Fibroblast of lung (primary cell): ENCODE data around the gene MPZL2. TPM values are rescaled to one million over a fixed set of nuclear protein-coding genes. Genes with fewer than 3 reads are reported as not detected.

Source experiments
- DNase-seq, 2 donors: peaks; one replicate each; pipeline versions ENCODE4 v3.0.0 to v3.0.0-alpha.2; 2010; ENCODE audit warnings: low read depth in 2 of 2
- H2AFZ ChIP-seq: 2 replicates; pipeline ENCODE4 v1.5.1; 2012; ENCODE audit warnings: low read length, control low read depth, inconsistent platforms
- H3K27ac ChIP-seq: 2 replicates; pipeline ENCODE4 v1.5.1; 2011; ENCODE audit warnings: low read length, control low read depth; ENCODE audit not compliant: insufficient read depth
- H3K27me3 ChIP-seq: 2 replicates; pipeline ENCODE4 v1.5.1; 2011; ENCODE audit warnings: mild to moderate bottlenecking, low read length; ENCODE audit not compliant: control insufficient read depth, insufficient read depth
- H3K36me3 ChIP-seq: 2 replicates; pipeline ENCODE4 v1.5.1; 2011; ENCODE audit warnings: low read length; ENCODE audit not compliant: control insufficient read depth, insufficient read depth
- H3K4me1 ChIP-seq: 2 replicates; pipeline ENCODE4 v1.5.1; 2011; ENCODE audit warnings: low read length; ENCODE audit not compliant: control insufficient read depth, insufficient read depth; ENCODE audit errors: extremely low read depth
- H3K4me2 ChIP-seq: 2 replicates; pipeline ENCODE4 v1.5.1; 2011; ENCODE audit warnings: low read length, control low read depth; ENCODE audit not compliant: insufficient read depth; ENCODE audit errors: extremely low read depth
- H3K4me3 ChIP-seq, 4 experiments: fragments of 200-600 bp in 1 of 4; sonication (generic) in 1 of 4; replicated peaks in 1 of 4; 2 replicates each; pipeline ENCODE4 v1.5.1; 2011 to 2016; ENCODE audit warnings: low read length in 4 of 4, low read depth in 3 of 4, mild to moderate bottlenecking in 3 of 4, control low read depth in 2 of 4, inconsistent platforms in 1 of 4, mixed read lengths in 1 of 4; ENCODE audit not compliant: insufficient read depth in 1 of 4; ENCODE audit errors: control extremely low read depth in 1 of 4
- H3K79me2 ChIP-seq: 2 replicates; pipeline ENCODE4 v1.5.1; 2012; ENCODE audit warnings: mild to moderate bottlenecking, low read length, inconsistent platforms; ENCODE audit not compliant: control insufficient read depth, insufficient read depth
- H3K9ac ChIP-seq: 2 replicates; pipeline ENCODE4 v1.5.1; 2011; ENCODE audit warnings: mild to moderate bottlenecking, low read length, control low read depth; ENCODE audit not compliant: insufficient read depth
- H3K9me3 ChIP-seq: 2 replicates; pipeline ENCODE4 v1.5.1; 2012; ENCODE audit warnings: low read depth, low read length; ENCODE audit not compliant: control insufficient read depth, insufficient read depth
- H4K20me1 ChIP-seq: 2 replicates; pipeline ENCODE4 v1.5.1; 2011; ENCODE audit warnings: low read length; ENCODE audit not compliant: control insufficient read depth, insufficient read depth; ENCODE audit errors: extremely low read depth
- CTCF ChIP-seq, 2 donors: IDR thresholded peaks in 1 of 2; conservative IDR thresholded peaks in 1 of 2; 1 replicate in 1 of 2; 2 replicates in 1 of 2; pipeline ENCODE4 v1.5.1; 2011 to 2012; ENCODE audit warnings: low read length in 2 of 2, control low read depth in 1 of 2, inconsistent platforms in 1 of 2, low read depth in 1 of 2, mild to moderate bottlenecking in 1 of 2
- EZH2 ChIP-seq: IDR thresholded peaks from 2 replicates; pipeline ENCODE4 v1.5.1; 2012; ENCODE audit warnings: low read length, control low read depth, mild to moderate bottlenecking; ENCODE audit errors: missing control alignments
- polyA plus RNA-seq, 2 donors: library from polyadenylated mRNA; depleted of rRNA in 1 of 2; stranded (reverse) in 1 of 2; unstranded in 1 of 2; fragments of >200 nt; gene quantifications; 2 replicates each; pipeline ENCODE4 v1.2.1, GENCODE V29; 2011 to 2012; ENCODE audit warnings: missing spikeins in 1 of 2
- total RNA-seq: library from RNA; depleted of rRNA; stranded (reverse); fragments of >200 nt; gene quantifications from 2 replicates; pipeline ENCODE4 v1.2.1, GENCODE V29; 2014

The MPZL2 gene
- total and polyA plus RNA-seq, 2 donors (not counting 1 experiment from before 2014, with no cell fraction given): not detected

- H4K20me1 ChIP-seq: no peaks in the 10 kb centered on the region
- no peaks in the 10 kb centered on the region for H3K9me3 ChIP-seq
- no peaks in the 10 kb centered on the region for H3K36me3 ChIP-seq
- H3K79me2 ChIP-seq: no peaks in the 10 kb centered on the region
- TF ChIP-seq EZH2 (no peak), CTCF (conservative IDR thresholded peaks at IDR 0.05 in 1 of 2, IDR thresholded peaks at IDR 0.05 in 1 of 2; ENCODE audit: low read depth in 1 of 2, low read length in 2 of 2) (no peak)
- H3K4me3 ChIP-seq: no peak within 1 kb of the TSS
- H3K27me3 ChIP-seq: no peaks in the 10 kb centered on the region
- H3K4me2 ChIP-seq: no peak within 1 kb of the TSS
- H3K9ac ChIP-seq: no peak within 1 kb of the TSS
- no peaks in the 10 kb centered on the region for H3K4me1 ChIP-seq
- H3K27ac ChIP-seq: no peak within 1 kb of the TSS
- no peak for DNase-seq
- H2AFZ ChIP-seq: no peak within 1 kb of the TSS
Observed at GRCh38 chr11:118224511-118225188, 39.4 kb downstream of the MPZL2 start, which contains the start of gene JAML. Gene JAML, minus strand, starts transcription at chr11:118225011. Its CDS starts 10,145 bp downstream, at chr11:118214866.

GRCh38 chr11:118223992-118224391 is 40.1 kb downstream of the MPZL2 start:
- Histone ChIP-seq H4K20me1 (no peaks in the 10 kb centered on the region), H3K36me3 (no peaks in the 10 kb centered on the region), H3K4me1 (no peaks in the 10 kb centered on the region), H3K27me3 (no peaks in the 10 kb centered on the region), H3K27ac (no peak overlapping the region), H3K4me2 (no peak overlapping the region), H3K9ac (no peak overlapping the region), H2AFZ (no peak overlapping the region), H3K79me2 (no peaks in the 10 kb centered on the region), H3K9me3 (no peaks in the 10 kb centered on the region), H3K4me3 (no peak overlapping the region)
- DNase-seq: no peak
- no peak for TF ChIP-seq CTCF (conservative IDR thresholded peaks at IDR 0.05 in 1 of 2, IDR thresholded peaks at IDR 0.05 in 1 of 2; ENCODE audit: low read depth in 1 of 2, low read length in 2 of 2)
- TF ChIP-seq EZH2: no peak

- Histone ChIP-seq H3K4me1 (no peaks in the 10 kb centered on the region), H3K79me2 (no peaks in the 10 kb centered on the region), H3K27ac (no peak overlapping the region), H4K20me1 (no peaks in the 10 kb centered on the region), H3K4me2 (no peak overlapping the region), H3K36me3 (no peaks in the 10 kb centered on the region), H3K9ac (no peak overlapping the region), H3K9me3 (no peaks in the 10 kb centered on the region), H3K27me3 (no peaks in the 10 kb centered on the region), H3K4me3 (no peak overlapping the region), H2AFZ (no peak overlapping the region)
- TF ChIP-seq CTCF (conservative IDR thresholded peaks at IDR 0.05 in 1 of 2, IDR thresholded peaks at IDR 0.05 in 1 of 2; ENCODE audit: low read depth in 1 of 2, low read length in 2 of 2) (no peak), EZH2 (no peak)
- DNase-seq: no peak
Observed at GRCh38 chr11:118223570-118223969, 40.5 kb downstream of the MPZL2 start.
